ENCODE data around the gene RBM39.
"Not testable (repeated sequence)": the region's sequence is repeated elsewhere in the genome, so short reads cannot be mapped to it uniquely, and the experiment has no call there.

Gene RBM39

GRCh38 chr20:35750611-35751010 lies 8.6 kb upstream of the RBM39 start:
- DNase-seq = no peak

GRCh38 chr20:35744492-35744841 lies 2.4 kb upstream of the RBM39 start:
- DNase-seq = not testable (repeated sequence)

DNA sequence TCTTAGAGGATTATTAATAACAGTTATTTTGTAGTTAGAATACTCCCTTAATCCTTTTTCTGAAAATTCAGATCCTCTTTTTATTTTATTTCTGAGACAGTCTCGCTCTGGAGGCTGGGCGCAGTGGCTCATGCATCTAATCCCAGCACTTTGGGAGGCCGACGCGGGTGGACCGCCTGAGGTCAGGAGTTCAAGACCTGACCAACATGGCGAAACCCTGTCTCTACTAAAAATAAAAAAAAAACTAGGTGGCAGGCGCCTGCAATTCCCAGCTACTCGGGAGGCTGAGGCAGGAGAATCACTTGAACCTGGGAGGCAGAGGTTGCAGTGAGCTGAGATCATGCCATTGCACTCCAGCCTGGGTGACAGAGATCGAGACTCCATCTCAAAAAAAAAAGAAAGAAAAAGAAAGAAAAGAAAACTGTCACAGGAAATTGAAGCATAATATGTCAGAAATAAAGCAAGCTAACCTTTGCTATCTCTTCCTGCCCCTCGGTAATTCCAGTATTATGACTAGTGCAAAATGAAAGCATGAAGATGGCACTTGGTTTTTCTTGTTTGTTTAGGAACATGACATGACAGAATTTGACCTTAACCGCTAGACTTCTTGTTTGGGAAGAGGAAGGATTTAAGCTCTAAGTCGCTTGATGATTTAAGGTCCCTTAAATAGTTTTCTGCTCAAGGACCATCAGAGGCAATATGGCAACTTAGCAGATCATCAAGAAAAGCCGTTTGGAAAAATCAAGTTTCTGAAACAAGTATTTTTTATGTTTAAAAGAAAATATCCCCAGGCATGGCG lies 1.8 kb upstream of the RBM39 start:
- DNase-seq = no peak

DNA sequence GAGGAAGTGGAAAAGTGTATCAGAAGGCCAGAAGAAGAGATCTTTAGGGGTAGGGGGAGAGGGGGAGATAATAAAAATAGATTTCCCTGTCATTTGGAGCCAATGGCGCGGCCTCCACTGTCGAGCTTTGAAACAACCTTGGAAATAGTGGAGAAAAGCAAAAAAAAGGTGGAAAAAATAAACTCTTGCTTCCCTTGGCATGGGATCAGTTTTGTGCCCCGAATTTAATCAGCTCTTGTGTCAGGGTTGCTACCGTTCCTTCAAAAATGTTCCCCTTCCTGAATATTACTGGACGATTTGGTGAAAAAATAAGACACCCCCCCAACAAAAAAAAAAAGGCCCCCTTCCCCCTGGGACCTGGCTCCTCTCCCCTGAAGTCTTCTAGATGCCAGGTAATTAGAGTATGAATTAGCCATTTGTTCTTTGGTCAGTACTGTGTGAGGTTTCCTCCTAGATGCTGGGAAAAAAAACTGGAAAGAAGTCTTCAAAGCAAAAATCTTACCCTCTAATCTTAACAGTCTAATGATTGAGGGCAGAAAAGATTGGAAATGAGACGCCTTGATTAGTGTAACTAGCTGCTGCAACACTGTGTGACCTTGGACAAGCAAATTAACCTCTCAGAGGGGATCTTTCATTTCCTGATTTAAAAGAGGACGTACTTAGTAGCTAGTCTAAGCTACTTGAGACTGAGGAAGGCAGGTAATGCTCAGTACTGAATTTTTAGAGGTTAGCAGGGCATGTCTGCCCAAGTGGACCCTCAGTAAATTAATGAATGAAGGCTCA lies 872 bp upstream of the RBM39 start:
- DNase-seq = no peak

DNA sequence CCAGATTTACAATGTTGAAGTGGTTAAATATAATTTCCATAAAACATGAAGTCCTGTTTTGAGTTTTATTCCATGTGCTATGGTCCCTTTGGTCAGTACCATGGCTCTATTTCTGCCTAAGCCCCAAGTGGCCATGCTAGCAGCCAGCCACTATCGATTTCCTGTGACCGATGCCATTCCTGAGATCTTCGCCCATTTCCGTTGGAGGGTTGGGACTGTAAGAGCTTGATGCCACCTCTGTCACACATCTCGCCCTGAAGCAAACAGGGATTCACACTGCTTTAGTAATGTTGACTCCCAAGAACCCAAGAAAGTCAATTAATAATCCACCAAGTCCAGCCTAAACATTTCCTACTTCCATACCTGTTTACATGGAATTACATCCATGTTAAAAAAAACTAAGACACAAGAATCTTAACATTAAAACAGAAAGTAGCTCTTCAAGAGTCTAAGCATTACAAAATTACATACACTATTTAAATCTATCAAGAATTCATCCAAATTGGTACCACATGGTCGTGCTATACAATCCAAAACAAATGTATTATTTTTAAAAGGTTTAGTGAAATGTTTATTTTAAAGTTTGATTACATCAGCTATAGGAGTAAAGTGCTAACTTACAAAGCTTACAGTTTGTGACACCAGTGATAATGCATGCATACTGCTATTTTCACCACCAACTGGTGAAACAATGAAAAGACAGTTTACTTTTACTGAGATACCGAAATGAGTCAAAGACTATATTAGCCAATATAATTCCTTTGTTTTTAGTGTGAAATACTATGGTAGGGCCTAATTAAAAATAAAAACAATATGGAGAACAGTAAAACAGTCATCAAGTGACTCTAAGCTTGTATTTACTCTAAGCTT lies 2.5 kb downstream of the RBM39 start:
- DNase-seq = no peak

GRCh38 chr20:35738410-35739179 lies 3.5 kb downstream of the RBM39 start:
- DNase-seq = no peak

DNA sequence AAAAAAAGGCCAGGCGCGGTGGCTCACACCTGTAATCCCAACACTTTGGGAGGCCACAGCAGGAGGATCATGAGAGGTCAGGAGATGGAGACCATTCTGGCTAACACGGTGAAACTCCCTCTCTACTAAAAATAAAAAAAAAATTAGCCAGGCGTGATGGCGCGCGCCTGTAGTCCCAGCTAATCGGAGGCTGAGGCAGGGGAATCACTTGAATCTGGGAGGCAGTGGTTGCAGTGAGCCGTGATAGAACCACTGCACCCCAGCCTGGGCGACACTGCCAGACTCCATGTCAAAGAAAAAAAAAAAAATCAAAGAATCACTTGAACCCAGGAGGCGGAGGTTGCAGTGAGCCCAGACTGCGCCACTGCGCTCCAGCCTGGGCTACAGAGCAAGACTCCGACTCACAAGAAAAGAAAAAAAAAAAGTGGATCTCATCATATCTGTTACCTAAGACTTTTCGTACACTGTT lies 4.2 kb downstream of the RBM39 start:
- no peak for DNase-seq

GRCh38 chr20:35735826-35736470 lies 6.1 kb downstream of the RBM39 start:
- DNase-seq = no peak

- no peak for DNase-seq
Measured at GRCh38 chr20:35734777-35735649, 7.0 kb downstream of the RBM39 start.

GRCh38 chr20:35734374-35734773 lies 7.7 kb downstream of the RBM39 start:
- no peak for DNase-seq

- DNase-seq = no peak
Measured at GRCh38 chr20:35732644-35732982, 9.4 kb downstream of the RBM39 start.

GRCh38 chr20:35731862-35732643 lies 10.0 kb downstream of the RBM39 start:
- DNase-seq = no peak

DNA sequence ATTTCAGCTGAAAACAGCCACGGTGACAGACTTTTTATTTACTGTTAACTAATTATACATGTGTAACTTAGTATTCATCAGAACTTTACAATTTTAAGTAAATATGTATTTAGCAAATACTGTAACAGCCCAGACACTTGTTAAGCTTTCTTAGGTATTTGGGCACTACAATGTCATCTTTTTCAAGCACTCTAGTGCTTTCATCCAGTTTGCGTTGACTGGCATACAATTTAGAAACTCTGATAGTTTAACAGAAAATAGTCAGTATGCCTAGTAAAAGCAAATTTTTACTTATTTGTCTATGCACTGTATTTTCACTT lies 10.6 kb downstream of the RBM39 start:
- DNase-seq = no peak

DNA sequence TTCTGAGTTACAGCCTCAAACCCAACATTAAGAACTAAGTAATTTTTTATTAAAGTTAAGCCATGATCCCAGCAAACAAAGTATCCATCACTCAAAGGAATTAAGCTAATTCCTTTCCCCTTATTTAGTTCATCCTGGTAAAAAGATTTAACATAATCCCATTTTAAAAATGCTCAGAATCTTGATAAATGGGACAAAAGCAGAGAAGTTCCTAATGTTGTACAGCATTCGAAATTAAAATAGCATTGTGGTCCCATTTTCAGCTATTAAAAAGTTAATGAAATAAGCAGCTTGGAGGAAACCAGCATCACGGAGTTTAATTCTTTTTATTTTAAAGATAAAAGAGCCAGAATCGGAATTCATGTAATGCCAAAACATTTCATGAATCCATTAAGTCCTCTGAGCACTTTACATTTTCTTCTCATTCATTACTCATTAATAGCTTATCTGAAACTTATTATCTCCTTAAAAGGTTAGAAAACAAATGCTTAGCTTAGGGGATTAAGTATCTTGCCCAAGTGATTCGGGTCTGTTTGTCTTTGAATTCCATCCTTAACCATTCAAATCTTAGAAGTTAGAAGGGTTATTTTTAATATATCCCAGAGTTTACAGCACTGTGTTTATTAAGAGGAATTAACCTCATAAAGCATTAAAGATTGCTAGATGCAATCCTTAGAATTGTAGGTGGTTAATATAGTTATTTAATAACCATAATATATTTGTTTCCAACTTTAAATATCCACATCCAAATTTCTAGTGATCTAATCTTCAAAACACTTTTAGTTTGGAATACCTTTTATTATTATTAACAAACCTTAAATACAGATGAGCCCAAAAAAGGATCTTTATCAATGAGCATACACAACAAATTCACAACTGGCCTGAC lies 11.2 kb downstream of the RBM39 start:
- DNase-seq = no peak

DNA sequence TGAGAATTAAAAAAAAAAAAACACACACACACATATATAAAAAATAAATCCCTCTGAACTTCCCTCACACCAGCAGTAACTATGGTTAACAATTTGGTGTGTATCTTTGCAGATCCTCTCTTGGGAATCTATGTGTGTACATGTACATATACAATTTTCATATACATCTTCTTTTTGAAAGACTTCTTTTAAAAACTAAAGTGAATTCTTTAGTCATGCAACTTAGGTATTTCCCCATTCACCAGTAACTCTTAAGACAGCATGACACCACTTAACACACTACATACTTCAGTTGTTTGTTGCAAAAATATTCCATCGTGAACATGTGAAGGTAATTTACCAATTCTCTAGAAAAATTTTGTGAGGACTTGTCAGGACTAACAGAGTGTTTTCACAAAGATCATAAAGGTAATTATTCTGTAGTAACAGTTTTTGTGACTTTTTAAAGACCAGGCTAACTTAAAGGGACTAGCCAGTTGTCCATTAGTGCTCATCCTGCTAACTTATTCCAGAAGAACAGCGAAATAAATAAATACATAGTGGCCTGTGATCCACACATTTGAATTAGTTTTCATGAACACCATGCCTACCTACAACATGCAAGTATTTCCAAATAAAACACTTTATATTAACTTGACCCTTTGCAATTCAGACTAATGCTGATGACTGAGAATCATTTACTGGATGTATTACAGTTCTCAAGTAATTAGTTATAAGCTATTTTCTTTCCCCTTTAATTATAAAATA lies 12.1 kb downstream of the RBM39 start:
- DNase-seq = no peak

DNA sequence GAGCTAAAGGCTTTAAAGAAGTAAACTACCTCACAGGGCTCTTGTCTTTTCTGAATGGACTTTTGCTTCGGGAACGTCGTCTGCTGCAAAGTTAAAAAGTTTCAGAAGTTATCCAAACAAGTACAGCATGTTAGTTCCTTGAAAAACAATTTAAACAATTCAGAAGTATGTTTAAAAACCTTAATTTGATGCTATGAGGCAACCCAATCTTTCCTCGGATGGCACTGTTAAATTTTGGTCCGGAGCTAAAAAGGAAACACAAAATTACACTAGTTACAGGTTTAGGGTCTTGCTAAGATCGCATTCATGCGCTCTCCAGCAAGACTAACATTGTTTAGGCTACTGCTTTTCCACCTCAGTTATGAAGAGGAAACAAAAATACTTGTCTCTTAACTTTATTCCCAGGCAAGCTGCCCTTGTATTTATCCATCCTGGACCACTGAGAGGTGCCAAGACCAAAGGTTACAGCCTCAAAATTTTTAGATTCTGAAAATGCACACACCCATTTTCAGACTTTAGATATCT lies 12.7 kb downstream of the RBM39 start:
- no peak for DNase-seq

DNA sequence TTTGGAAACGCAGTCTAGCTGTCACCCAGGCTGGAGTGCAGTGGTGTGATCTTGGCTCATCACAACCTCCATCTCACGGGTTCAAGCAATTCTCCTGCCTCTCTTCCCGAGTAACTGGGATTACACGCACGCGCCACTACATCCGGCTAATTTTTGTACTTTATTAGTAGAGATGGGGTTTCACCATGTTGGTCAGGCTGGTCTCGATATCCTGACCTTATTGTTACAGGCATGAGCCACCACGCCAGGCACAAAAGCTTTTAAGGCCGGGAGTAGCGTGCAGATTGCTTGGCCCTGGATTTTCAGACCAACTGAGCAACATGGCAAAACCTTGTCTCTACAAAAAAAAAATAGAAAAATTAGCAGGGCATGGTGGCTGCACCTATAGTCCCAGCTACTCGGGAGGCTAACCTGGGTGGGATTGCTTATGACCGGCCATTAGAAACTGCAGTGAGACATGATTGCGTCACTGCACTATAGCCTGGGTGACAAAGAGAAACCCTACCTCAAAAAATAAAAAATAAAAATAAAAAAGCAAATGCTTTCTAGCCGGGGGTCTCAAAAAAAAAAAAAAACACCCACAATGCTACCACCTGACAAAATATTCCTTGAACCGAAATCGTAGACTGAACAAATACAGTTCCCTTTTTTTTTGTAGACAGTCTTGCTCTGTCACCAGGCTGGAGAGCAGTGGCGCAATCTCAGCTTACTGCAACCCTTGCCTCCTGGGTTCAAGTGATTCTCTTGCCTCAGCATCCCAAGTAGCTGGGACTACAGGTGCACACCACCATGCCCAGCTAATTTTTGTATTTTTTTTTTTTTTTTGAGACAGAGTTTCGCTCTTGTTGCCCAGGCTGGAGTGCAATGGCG lies 15.0 kb downstream of the RBM39 start:
- no peak for DNase-seq
